Left cardiac atrium (tissue), 2 donors: ENCODE data around the gene NR2E1. TPM values are rescaled to one million over a fixed set of nuclear protein-coding genes. Genes with fewer than 3 reads are reported as not detected.

ENCODE experiments used
- total RNA-seq, 2 donors: library from RNA; stranded (reverse); fragmentation: NEBNext Ultra II Directional; extraction: Animal tissue kit (Norgen Biotek cat#: 25700); gene quantifications; one replicate each; pipeline ENCODE4 v1.2.1, GENCODE V29; 2021
- donor health status: DM: no; HTN: yes; CAD: no; lungs with severe emphysema.
- donor health status: DM: yes; HTN: yes; CAD: no.

Gene NR2E1
- total RNA-seq, 2 donors from 2014 or later, result not detected

Other genes starting within 250 kb of the NR2E1 start
- 10 to 100 TPM; 61.6 to 90.0 TPM for gene SEC63, start 207.8 kb upstream of the NR2E1 start, total RNA-seq
- gene OSTM1, start 91.3 kb upstream of the NR2E1 start, total RNA-seq, result 10 to 100 TPM; 47.6 to 57.9 TPM
- 100 to 1,000 TPM; 209 to 255 TPM for gene SNX3, start 95.0 kb downstream of the NR2E1 start, total RNA-seq
- gene AFG1L, start 129.0 kb downstream of the NR2E1 start, total RNA-seq, result 10 to 100 TPM; 10.2 to 10.9 TPM